PC-9 (cell line): Measurements from ENCODE around the gene BOK. TPM values are rescaled to one million over a fixed set of nuclear protein-coding genes. Genes with fewer than 3 reads are reported as not detected.

Experiments
- BruUV-seq: library from RNA; stranded (reverse); fragments of 400-500 nt; replicated peaks from 2 replicates; lab custom pipeline; 2021; lab: Mats Ljungman, UMichigan
- CTCF ChIA-PET: fragments of 300-600 bp; sonication (Branson Sonifier 250); formaldehyde crosslinking; loops from one replicate; lab custom pipeline; 2022; ENCODE audit warnings: antibody characterized with exemption; lab: Charles Lee
- POLR2A ChIA-PET: fragments of 300-600 bp; sonication (Branson Sonifier 250); formaldehyde crosslinking; loops from one replicate; lab custom pipeline; 2022; ENCODE audit warnings: antibody characterized with exemption; ENCODE audit not compliant: unreplicated experiment; lab: Charles Lee
- DNase-seq, 2 experiments: peaks; one replicate each; pipeline versions ENCODE4 v3.0.0 to v3.0.0-alpha.2; 2015 to 2022; ENCODE audit warnings: mixed read lengths in 1 of 2
- H2AFZ ChIP-seq: fragments of 200-600 bp; sonication (generic); 2 replicates; pipeline ENCODE4 v1.8.1; 2017; ENCODE audit warnings: antibody characterized with exemption
- H3F3A ChIP-seq: fragments of 200-600 bp; sonication (generic); 2 replicates; pipeline ENCODE4 v1.8.1; 2017; ENCODE audit warnings: antibody characterized with exemption, mild to moderate bottlenecking, low read depth; ENCODE audit not compliant: insufficient read depth
- H3K27ac ChIP-seq: fragments of 200-600 bp; sonication (generic); 2 replicates; pipeline ENCODE4 v1.6.1; 2016; ENCODE audit warnings: mixed run types
- H3K27me3 ChIP-seq: fragments of 200-600 bp; sonication (generic); 2 replicates; pipeline ENCODE4 v1.6.1; 2016; ENCODE audit warnings: low read depth, mixed run types; ENCODE audit not compliant: insufficient read depth
- H3K36me3 ChIP-seq: fragments of 200-600 bp; sonication (generic); 2 replicates; pipeline ENCODE4 v1.6.1; 2016; ENCODE audit warnings: low read depth, mixed run types
- H3K4me1 ChIP-seq: fragments of 200-600 bp; sonication (generic); replicated peaks from 2 replicates; pipeline ENCODE4 v1.6.1; 2016; ENCODE audit warnings: mixed run types; ENCODE audit not compliant: insufficient read depth
- H3K4me2 ChIP-seq: fragments of 200-600 bp; sonication (generic); 2 replicates; pipeline ENCODE4 v1.6.1; 2017; ENCODE audit warnings: mixed run types
- H3K4me3 ChIP-seq: fragments of 200-600 bp; sonication (generic); 2 replicates; pipeline ENCODE4 v1.6.1; 2016; ENCODE audit warnings: mixed run types
- H3K79me2 ChIP-seq: fragments of 200-600 bp; sonication (generic); 2 replicates; pipeline ENCODE4 v1.6.1; 2017; ENCODE audit warnings: low read depth, mixed run types
- H3K9me2 ChIP-seq: fragments of 200-600 bp; sonication (generic); 2 replicates; pipeline ENCODE4 v1.8.1; 2017; ENCODE audit warnings: mild to moderate bottlenecking; ENCODE audit not compliant: insufficient read depth
- H3K9me3 ChIP-seq: fragments of 200-600 bp; sonication (generic); 2 replicates; pipeline ENCODE4 v1.8.1; 2016; ENCODE audit warnings: low read depth; ENCODE audit not compliant: insufficient read depth
- H4K20me1 ChIP-seq: fragments of 200-600 bp; sonication (generic); 2 replicates; pipeline ENCODE4 v1.8.1; 2017; ENCODE audit not compliant: insufficient read depth
- EZH2 ChIP-seq: fragments of 200-600 bp; sonication (generic); IDR thresholded peaks from 2 replicates; pipeline ENCODE4 v1.8.0; 2017; ENCODE audit warnings: antibody characterized with exemption, low read depth
- intact Hi-C: fragments of 100-400 bp; cut with micrococcal nuclease; formaldehyde crosslinking; loops from one replicate; pipeline ENCODE4 v1.10.0; 2022; ENCODE audit not compliant: unreplicated experiment
- total RNA-seq: library from RNA; stranded (reverse); gene quantifications from 2 replicates; pipeline ENCODE4 v1.2.3, GENCODE V29; 2021
- TF ChIP-seq, protein P1 (sequence below): fragments of 200-600 bp; sonication (generic); conservative IDR thresholded peaks from 2 replicates; pipeline ENCODE4 v1.6.1; 2017; ENCODE audit warnings: mixed run types, antibody characterized with exemption, mild to moderate bottlenecking, moderate library complexity

The BOK gene
- total RNA-seq, 1 experiment from 2014 or later = 72.8 TPM

- intact Hi-C loops = no loop called here
- no peak overlapping the region for H3K27ac ChIP-seq
- no peak for DNase-seq
- BruUV-seq = no TSS peak
- H3K9me2 ChIP-seq = no peaks in the 10 kb centered on the region
- ChIA-PET POLR2A (interaction anchor here (0.5 kb wide), 1 partner anchor 66 kb away, joined by 3 read pairs; no protein-coding TSS in a partner anchor), CTCF (no interaction called here)
- no peak overlapping the region for H3K4me2 ChIP-seq
- no peaks in the 10 kb centered on the region for H3K9me3 ChIP-seq
- H3K4me3 ChIP-seq = no peak overlapping the region
- no peaks in the 10 kb centered on the region for H3K36me3 ChIP-seq
- peaks cover 28% of the 10 kb centered on the region for H3F3A ChIP-seq
- H2AFZ ChIP-seq = no peak overlapping the region
- peaks cover 19% of the 10 kb centered on the region for H3K4me1 ChIP-seq
- H3K27me3 ChIP-seq = no peaks in the 10 kb centered on the region
- no peak for TF ChIP-seq EZH2
- TF ChIP-seq, protein P1, sequence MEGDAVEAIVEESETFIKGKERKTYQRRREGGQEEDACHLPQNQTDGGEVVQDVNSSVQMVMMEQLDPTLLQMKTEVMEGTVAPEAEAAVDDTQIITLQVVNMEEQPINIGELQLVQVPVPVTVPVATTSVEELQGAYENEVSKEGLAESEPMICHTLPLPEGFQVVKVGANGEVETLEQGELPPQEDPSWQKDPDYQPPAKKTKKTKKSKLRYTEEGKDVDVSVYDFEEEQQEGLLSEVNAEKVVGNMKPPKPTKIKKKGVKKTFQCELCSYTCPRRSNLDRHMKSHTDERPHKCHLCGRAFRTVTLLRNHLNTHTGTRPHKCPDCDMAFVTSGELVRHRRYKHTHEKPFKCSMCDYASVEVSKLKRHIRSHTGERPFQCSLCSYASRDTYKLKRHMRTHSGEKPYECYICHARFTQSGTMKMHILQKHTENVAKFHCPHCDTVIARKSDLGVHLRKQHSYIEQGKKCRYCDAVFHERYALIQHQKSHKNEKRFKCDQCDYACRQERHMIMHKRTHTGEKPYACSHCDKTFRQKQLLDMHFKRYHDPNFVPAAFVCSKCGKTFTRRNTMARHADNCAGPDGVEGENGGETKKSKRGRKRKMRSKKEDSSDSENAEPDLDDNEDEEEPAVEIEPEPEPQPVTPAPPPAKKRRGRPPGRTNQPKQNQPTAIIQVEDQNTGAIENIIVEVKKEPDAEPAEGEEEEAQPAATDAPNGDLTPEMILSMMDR = no peak
- peaks cover 10% of the 10 kb centered on the region for H4K20me1 ChIP-seq
- H3K79me2 ChIP-seq = peaks cover 25% of the 10 kb centered on the region
These were observed 47.3 kb upstream of the BOK start for GRCh38 chr2:241511091-241511741.

DNA sequence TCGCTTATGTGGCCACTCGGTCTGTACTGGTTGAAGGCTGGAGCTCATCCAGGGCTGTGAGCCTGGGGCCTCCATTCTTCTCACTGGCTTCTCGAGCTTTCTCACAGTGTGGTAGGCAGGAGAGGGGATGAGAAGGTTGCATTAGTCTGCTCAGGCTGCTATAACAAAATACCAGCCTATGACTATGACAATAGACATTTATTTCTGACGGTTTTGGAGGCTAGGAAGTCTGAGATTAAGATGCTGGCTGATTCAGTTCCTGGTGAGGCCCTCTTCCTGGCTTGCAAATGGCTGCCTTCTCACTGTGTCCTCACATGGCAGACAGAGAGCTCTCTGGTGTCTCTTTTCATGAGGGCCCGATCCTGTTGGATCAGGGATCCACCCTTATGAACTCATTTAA is 44.0 kb upstream of the BOK start:
- Histone ChIP-seq H3F3A (peaks cover 39% of the 10 kb centered on the region), H3K9me2 (no peaks in the 10 kb centered on the region), H3K9me3 (no peaks in the 10 kb centered on the region; the same call in 1 of the 2 replicates), H3K27me3 (no peaks in the 10 kb centered on the region), H3K79me2 (peaks cover 2% of the 10 kb centered on the region; the same call in 1 of the 2 replicates), H3K4me3 (no peak overlapping the region), H4K20me1 (no peaks in the 10 kb centered on the region; the same call in 1 of the 2 replicates), H3K4me1 (peaks cover 2% of the 10 kb centered on the region), H3K27ac (no peak overlapping the region), H3K4me2 (no peak overlapping the region), H3K36me3 (no peaks in the 10 kb centered on the region), H2AFZ (no peak overlapping the region)
- TF ChIP-seq, protein P1 = no peak
- TF ChIP-seq EZH2 = no peak
- intact Hi-C loops = no loop called here
- DNase-seq = no peak
- ChIA-PET CTCF (no interaction called here), POLR2A (no interaction called here)
- no TSS peak for BruUV-seq

DNA sequence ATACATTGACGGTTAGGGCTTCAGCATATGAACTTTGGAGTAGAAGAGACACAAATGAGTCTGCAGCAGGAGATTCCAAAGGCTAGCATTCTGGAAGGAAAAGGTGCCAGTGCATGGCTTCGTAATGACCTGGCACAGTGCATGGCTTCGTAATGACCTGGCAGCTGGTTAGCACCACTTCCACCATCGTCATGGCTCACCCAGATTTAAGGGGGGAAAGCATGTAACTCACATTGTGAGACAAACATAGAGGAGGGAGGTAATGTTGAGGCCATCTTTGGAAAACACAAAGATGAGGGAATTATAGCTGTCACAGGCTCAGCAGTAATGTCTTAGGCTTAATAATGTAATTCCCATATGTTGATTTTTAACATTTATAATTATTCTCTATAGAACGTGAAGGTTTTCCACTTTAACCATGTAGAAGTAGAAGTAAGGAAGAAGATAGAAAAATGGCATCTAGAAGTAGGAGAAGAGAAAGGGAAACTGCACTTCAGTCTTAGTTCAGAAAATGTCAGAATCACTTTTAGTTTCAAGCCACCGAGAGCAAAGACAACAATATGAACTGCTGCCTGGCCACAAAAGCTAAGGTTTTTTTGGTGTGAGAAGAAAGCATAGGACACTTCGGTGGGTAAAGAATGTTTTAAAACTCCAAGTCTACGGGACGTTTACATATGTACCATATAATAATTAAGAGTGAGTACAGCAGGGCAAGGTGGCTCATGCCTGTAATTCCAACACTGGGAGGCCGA is 43.4 kb upstream of the BOK start:
- Histone ChIP-seq H3K27ac (no peak overlapping the region), H3K4me2 (no peak overlapping the region), H3K4me3 (no peak overlapping the region), H3K79me2 (no peaks in the 10 kb centered on the region), H3K27me3 (no peaks in the 10 kb centered on the region), H2AFZ (no peak overlapping the region), H3K9me2 (no peaks in the 10 kb centered on the region), H3K4me1 (no peaks in the 10 kb centered on the region), H3K9me3 (no peaks in the 10 kb centered on the region; the same call in 1 of the 2 replicates), H4K20me1 (no peaks in the 10 kb centered on the region; the same call in 1 of the 2 replicates), H3F3A (peaks cover 39% of the 10 kb centered on the region), H3K36me3 (no peaks in the 10 kb centered on the region)
- intact Hi-C loops = no loop called here
- BruUV-seq = no TSS peak
- CTCF ChIA-PET = no interaction called here
- no peak for DNase-seq
- POLR2A ChIA-PET = interaction anchor here (0.6 kb wide), 1 partner anchor 10 kb away, joined by 10 read pairs; no protein-coding TSS in a partner anchor
- TF ChIP-seq EZH2 = no peak
- TF ChIP-seq, protein P1 = no peak
